Upper lobe of right lung (tissue), 1 donor: Measurements from ENCODE around the gene DCUN1D1. TPM values are rescaled to one million over a fixed set of nuclear protein-coding genes. Genes with fewer than 3 reads are reported as not detected.
A peak's percentile ranks its signal among the peaks of the same experiment; 100 is the strongest.

Source experiments
- ATAC-seq: fragments of 200-7000 bp; cut with Tn5 transposase; one replicate; pipeline ENCODE4 v1.9.1; 2020; ENCODE audit warnings: mild to moderate bottlenecking, moderate library complexity
- DNase-seq: peaks from one replicate; pipeline ENCODE4 v3.0.0-alpha.2; 2020
- H3K27ac ChIP-seq: fragments of 200-600 bp; one replicate; pipeline ENCODE4 v1.8.0; 2022
- H3K27me3 ChIP-seq: fragments of 200-600 bp; one replicate; pipeline ENCODE4 v1.8.0; 2022; ENCODE audit warnings: mild to moderate bottlenecking
- H3K36me3 ChIP-seq: fragments of 200-600 bp; one replicate; pipeline ENCODE4 v1.8.0; 2022
- H3K4me1 ChIP-seq: fragments of 200-600 bp; one replicate; pipeline ENCODE4 v1.8.0; 2022
- H3K4me3 ChIP-seq: fragments of 200-600 bp; one replicate; pipeline ENCODE4 v1.8.0; 2022; ENCODE audit warnings: mild to moderate bottlenecking
- H3K9me3 ChIP-seq: fragments of 200-600 bp; one replicate; pipeline ENCODE4 v1.8.0; 2022
- CTCF ChIP-seq: fragments of 200-600 bp; IDR thresholded peaks from one replicate; pipeline ENCODE4 v1.8.0; 2022; ENCODE audit warnings: antibody characterized with exemption
- intact Hi-C: fragments of 100-400 bp; cut with DNase I; formaldehyde crosslinking; loops from one replicate; pipeline ENCODE4 v1.11.0; 2022
- total RNA-seq: library from RNA; stranded (reverse); fragmentation: NEBNext Ultra II Directional; extraction: Animal tissue kit (Norgen Biotek cat#: 25700); gene quantifications from one replicate; pipeline ENCODE4 v1.2.1, GENCODE V29; 2021
- donor health status: DM: no; HTN: yes; CAD: no; lungs with severe emphysema.

DCUN1D1 gene
- total RNA-seq, 1 donor from 2014 or later = 49.9 TPM

GRCh38 chr3:182947888-182948287, 32.5 kb downstream of the DCUN1D1 start:
- DNase-seq (no peak), ATAC-seq (peak; percentile 59)
- H3K27me3 ChIP-seq = no peaks in the 10 kb centered on the region
- TF ChIP-seq CTCF = no peak
- H3K4me1 ChIP-seq = no peaks in the 10 kb centered on the region
- intact Hi-C loops = no loop called here
- H3K27ac ChIP-seq = no peak overlapping the region
- H3K9me3 ChIP-seq = no peaks in the 10 kb centered on the region
- peaks cover 36% of the 10 kb centered on the region for H3K36me3 ChIP-seq
- no peak overlapping the region for H3K4me3 ChIP-seq

DNA sequence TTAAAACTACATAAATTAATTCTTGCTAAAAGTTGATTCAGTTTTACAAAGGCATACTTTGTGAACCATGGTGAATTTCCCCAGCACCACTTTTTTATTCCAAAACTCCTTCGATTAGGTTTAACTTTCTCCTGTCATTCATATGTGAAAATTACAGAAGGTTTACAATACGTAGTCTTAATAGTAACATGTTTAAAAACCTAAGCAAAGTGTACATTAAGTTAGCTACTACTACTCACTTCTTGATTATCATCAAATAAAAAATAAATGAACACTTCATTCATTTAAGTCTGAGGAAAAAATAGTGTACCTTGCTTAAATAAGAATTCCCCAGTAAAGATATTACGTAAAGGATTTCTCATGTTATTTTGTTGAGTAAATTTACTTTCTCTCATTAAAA, 38.6 kb downstream of the DCUN1D1 start:
- Histone ChIP-seq H3K27ac (no peak overlapping the region), H3K4me1 (no peaks in the 10 kb centered on the region), H3K9me3 (no peaks in the 10 kb centered on the region), H3K4me3 (no peak overlapping the region), H3K27me3 (no peaks in the 10 kb centered on the region), H3K36me3 (peaks cover 40% of the 10 kb centered on the region)
- DNase-seq = no peak
- ATAC-seq = no peak
- intact Hi-C loops = no loop called here
- TF ChIP-seq CTCF = no peak

DNA sequence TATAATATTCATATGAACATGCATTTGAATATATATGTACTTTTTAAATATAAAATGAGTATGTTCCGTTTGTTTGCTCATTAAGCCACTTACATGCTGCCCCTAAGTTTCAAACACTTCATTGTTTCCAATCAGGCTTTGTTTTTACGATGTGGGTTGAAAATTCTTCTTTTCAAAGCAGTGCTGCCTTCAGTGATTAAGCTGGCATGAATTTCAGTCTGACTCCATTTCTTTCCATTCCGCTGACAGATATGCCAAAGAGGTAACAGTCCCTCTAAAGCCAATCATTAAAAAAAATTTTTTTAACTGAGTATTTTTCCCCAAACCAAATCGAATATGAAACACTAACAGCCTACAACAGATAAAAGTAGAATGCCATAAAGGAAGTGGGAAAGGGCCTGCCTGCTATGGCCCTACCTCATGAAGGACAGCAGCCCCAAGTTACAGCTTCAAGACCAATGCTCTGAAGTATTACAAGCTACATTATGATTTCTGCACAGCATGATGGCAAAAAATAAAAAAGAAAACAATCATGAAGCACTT, 40.0 kb downstream of the DCUN1D1 start:
- no peak overlapping the region for H3K4me3 ChIP-seq
- H3K27ac ChIP-seq = no peak overlapping the region
- H3K36me3 ChIP-seq = peaks cover 26% of the 10 kb centered on the region
- H3K9me3 ChIP-seq = no peaks in the 10 kb centered on the region
- DNase-seq (no peak), ATAC-seq (no peak)
- H3K4me1 ChIP-seq = no peaks in the 10 kb centered on the region
- intact Hi-C loops = no loop called here
- no peak for TF ChIP-seq CTCF
- no peaks in the 10 kb centered on the region for H3K27me3 ChIP-seq

GRCh38 chr3:182937293-182938051, 42.9 kb downstream of the DCUN1D1 start:
- Histone ChIP-seq H3K27me3 (no peaks in the 10 kb centered on the region), H3K27ac (no peak overlapping the region), H3K36me3 (peaks cover 9% of the 10 kb centered on the region), H3K9me3 (no peaks in the 10 kb centered on the region), H3K4me1 (no peaks in the 10 kb centered on the region), H3K4me3 (no peak overlapping the region)
- ATAC-seq (no peak), DNase-seq (no peak)
- TF ChIP-seq CTCF = no peak
- intact Hi-C loops = no loop called here

DNA sequence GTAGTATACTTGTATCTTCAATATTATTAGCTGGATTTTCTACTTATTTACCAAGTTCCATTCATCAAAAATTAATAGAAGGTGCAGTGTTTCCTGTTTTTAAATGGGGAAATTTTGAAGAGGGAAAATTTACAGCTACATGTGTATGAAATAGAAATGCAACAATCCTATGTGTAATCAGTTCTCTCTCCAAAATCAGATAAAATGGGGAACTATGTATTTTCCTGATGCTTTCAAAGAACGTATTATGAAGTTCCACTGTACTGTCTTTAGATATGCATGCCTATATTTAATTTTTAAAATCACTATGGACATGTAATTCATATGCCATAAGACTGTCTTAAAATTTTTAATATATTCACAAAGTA, 43.4 kb downstream of the DCUN1D1 start:
- TF ChIP-seq CTCF = no peak

More for the DNA sequence above, 43.4 kb downstream of the DCUN1D1 start:
- intact Hi-C loops = no loop called here
- Histone ChIP-seq H3K4me1 (no peaks in the 10 kb centered on the region), H3K4me3 (no peak overlapping the region), H3K27me3 (no peaks in the 10 kb centered on the region), H3K9me3 (no peaks in the 10 kb centered on the region), H3K36me3 (peaks cover 7% of the 10 kb centered on the region), H3K27ac (no peak overlapping the region)
- ATAC-seq (no peak), DNase-seq (no peak)
